ENCODE results near the gene ASPA.
A peak's percentile ranks its signal among the peaks of the same experiment; 100 is the strongest.

Gene ASPA

GRCh38 chr17:3547628-3548027, 71.8 kb downstream of the ASPA start:
- Histone ChIP-seq H3K9me3 (ENCODE audit: control insufficient read depth, insufficient read depth, low read depth, low read length) (no peaks in the 10 kb centered on the region), H3K27ac (ENCODE audit: extremely low read depth, low read depth, low read length) (no peak overlapping the region), H3K4me1 (ENCODE audit: control insufficient read depth, insufficient read depth, low read length) (no peaks in the 10 kb centered on the region), H3K36me3 (ENCODE audit: control insufficient read depth in 2 of 2, insufficient read depth in 1 of 2, low read length in 2 of 2) (no peaks in the 10 kb centered on the region), H3K4me3 (ENCODE audit: low read depth, low read length) (no peak overlapping the region)
- ChIA-PET CTCF (no interaction called here), POLR2A (no interaction called here)
- TF ChIP-seq ZNF37A (tag by site-specific recombination; IDR thresholded peaks at IDR 0.05) (no peak), ZNF23 (tag by site-specific recombination; IDR thresholded peaks at IDR 0.05; ENCODE audit: borderline replicate concordance) (no peak), ZBTB8A (tag by site-specific recombination; IDR thresholded peaks at IDR 0.05) (no peak), ZNF704 (tag by site-specific recombination; IDR thresholded peaks at IDR 0.05) (no peak), ZNF624 (tag by site-specific recombination; IDR thresholded peaks at IDR 0.05) (no peak), ZNF664 (tag by site-specific recombination; IDR thresholded peaks at IDR 0.05) (no peak), ZNF2 (tag by site-specific recombination; IDR thresholded peaks at IDR 0.05) (no peak), GLIS1 (tag by site-specific recombination; IDR thresholded peaks at IDR 0.05) (no peak), ZXDB (tag by site-specific recombination; IDR thresholded peaks at IDR 0.05) (no peak), ZNF335 (tag by site-specific recombination; conservative IDR thresholded peaks at IDR 0.05) (no peak), ZNF529 (tag by site-specific recombination; IDR thresholded peaks at IDR 0.05; ENCODE audit: insufficient replicate concordance) (no peak), ZNF843 (tag by site-specific recombination; IDR thresholded peaks at IDR 0.05) (no peak), HOXC10 (CRISPR knock-in tag; IDR thresholded peaks at IDR 0.05) (no peak), ZNF350 (tag by site-specific recombination; IDR thresholded peaks at IDR 0.05) (no peak), ZNF341 (tag by site-specific recombination; IDR thresholded peaks at IDR 0.05; ENCODE audit: low read depth) (no peak), ZNF175 (tag by site-specific recombination; IDR thresholded peaks at IDR 0.05) (no peak), ZNF184 (tag by site-specific recombination; IDR thresholded peaks at IDR 0.05) (no peak)
- TF ChIP-seq, protein P1, sequence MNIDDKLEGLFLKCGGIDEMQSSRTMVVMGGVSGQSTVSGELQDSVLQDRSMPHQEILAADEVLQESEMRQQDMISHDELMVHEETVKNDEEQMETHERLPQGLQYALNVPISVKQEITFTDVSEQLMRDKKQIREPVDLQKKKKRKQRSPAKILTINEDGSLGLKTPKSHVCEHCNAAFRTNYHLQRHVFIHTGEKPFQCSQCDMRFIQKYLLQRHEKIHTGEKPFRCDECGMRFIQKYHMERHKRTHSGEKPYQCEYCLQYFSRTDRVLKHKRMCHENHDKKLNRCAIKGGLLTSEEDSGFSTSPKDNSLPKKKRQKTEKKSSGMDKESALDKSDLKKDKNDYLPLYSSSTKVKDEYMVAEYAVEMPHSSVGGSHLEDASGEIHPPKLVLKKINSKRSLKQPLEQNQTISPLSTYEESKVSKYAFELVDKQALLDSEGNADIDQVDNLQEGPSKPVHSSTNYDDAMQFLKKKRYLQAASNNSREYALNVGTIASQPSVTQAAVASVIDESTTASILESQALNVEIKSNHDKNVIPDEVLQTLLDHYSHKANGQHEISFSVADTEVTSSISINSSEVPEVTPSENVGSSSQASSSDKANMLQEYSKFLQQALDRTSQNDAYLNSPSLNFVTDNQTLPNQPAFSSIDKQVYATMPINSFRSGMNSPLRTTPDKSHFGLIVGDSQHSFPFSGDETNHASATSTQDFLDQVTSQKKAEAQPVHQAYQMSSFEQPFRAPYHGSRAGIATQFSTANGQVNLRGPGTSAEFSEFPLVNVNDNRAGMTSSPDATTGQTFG (tag by site-specific recombination; IDR thresholded peaks at IDR 0.05; ENCODE audit: borderline replicate concordance), result no peak

DNA sequence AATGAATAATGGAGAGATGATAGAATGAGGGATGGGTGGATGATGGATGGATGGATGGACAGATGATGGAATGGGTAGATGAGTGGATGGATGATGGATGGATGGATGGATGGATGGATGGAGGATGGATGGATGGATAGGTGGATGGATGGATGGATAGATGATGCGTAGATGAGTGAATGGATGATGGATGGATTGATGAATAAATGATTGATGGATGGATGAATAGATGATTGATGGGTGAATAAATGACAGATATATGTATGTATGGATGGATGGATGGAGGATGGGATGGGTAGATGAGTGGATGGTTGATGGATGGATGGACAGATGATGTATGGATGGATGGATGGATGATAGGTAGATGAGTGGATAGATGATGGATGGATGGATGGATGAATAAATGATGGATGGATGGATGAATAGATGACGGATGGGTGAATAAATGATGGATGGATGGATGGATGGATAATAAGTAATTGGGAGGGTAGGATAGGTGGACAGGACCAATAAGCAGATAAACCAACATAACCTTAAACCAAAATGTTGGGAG, 73.9 kb downstream of the ASPA start:
- ChIA-PET POLR2A (no interaction called here), CTCF (interaction anchor here (1.0 kb wide), 1 partner anchor 13 kb away, joined by 3 read pairs; no protein-coding TSS in a partner anchor)
- no peak overlapping the region for H3K27ac ChIP-seq (ENCODE audit: extremely low read depth, low read depth, low read length)
- H3K4me3 ChIP-seq (ENCODE audit: low read depth, low read length), result no peak overlapping the region
- no peaks in the 10 kb centered on the region for H3K36me3 ChIP-seq (ENCODE audit: control insufficient read depth in 2 of 2, insufficient read depth in 1 of 2, low read length in 2 of 2)
- H3K4me1 ChIP-seq (ENCODE audit: control insufficient read depth, insufficient read depth, low read length), result no peaks in the 10 kb centered on the region
- H3K9me3 ChIP-seq (ENCODE audit: control insufficient read depth, insufficient read depth, low read depth, low read length), result no peaks in the 10 kb centered on the region
- TF ChIP-seq, protein P2, sequence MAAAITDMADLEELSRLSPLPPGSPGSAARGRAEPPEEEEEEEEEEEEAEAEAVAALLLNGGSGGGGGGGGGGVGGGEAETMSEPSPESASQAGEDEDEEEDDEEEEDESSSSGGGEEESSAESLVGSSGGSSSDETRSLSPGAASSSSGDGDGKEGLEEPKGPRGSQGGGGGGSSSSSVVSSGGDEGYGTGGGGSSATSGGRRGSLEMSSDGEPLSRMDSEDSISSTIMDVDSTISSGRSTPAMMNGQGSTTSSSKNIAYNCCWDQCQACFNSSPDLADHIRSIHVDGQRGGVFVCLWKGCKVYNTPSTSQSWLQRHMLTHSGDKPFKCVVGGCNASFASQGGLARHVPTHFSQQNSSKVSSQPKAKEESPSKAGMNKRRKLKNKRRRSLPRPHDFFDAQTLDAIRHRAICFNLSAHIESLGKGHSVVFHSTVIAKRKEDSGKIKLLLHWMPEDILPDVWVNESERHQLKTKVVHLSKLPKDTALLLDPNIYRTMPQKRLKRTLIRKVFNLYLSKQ (tag by site-specific recombination; IDR thresholded peaks at IDR 0.05; ENCODE audit: borderline replicate concordance), result no peak
- no peak for TF ChIP-seq ZNF623 (tag by site-specific recombination; IDR thresholded peaks at IDR 0.05)
- TF ChIP-seq ZNF76 (tag by site-specific recombination; IDR thresholded peaks at IDR 0.05; ENCODE audit: borderline replicate concordance, low read depth), result no peak
- no peak for TF ChIP-seq ZNF10 (tag by site-specific recombination; IDR thresholded peaks at IDR 0.05)
- no peak for TF ChIP-seq ZNF555 (tag by site-specific recombination; conservative IDR thresholded peaks at IDR 0.05)
- no peak for TF ChIP-seq ZNF433 (tag by site-specific recombination; IDR thresholded peaks at IDR 0.05; ENCODE audit: low read depth)
- peak; percentile 99 for TF ChIP-seq ZNF366 (tag by site-specific recombination; conservative IDR thresholded peaks at IDR 0.05)
- no peak for TF ChIP-seq ZNF274 (IDR thresholded peaks at IDR 0.05; ENCODE audit: low read length)
- TF ChIP-seq ZNF274 (tag by site-specific recombination; IDR thresholded peaks at IDR 0.05; ENCODE audit: borderline replicate concordance), result no peak
- no peak for TF ChIP-seq ZNF785 (tag by site-specific recombination; IDR thresholded peaks at IDR 0.05)
- TF ChIP-seq, protein P3, sequence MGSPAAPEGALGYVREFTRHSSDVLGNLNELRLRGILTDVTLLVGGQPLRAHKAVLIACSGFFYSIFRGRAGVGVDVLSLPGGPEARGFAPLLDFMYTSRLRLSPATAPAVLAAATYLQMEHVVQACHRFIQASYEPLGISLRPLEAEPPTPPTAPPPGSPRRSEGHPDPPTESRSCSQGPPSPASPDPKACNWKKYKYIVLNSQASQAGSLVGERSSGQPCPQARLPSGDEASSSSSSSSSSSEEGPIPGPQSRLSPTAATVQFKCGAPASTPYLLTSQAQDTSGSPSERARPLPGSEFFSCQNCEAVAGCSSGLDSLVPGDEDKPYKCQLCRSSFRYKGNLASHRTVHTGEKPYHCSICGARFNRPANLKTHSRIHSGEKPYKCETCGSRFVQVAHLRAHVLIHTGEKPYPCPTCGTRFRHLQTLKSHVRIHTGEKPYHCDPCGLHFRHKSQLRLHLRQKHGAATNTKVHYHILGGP (tag by site-specific recombination; IDR thresholded peaks at IDR 0.05), result no peak
- 0 out of 2 replicates have a peak, but pooled peaks have one; percentile 57 for TF ChIP-seq ZNF248 (tag by site-specific recombination; IDR thresholded peaks at IDR 0.05)
- no peak for TF ChIP-seq ZNF416 (tag by site-specific recombination; IDR thresholded peaks at IDR 0.05)
- TF ChIP-seq ZNF560 (tag by site-specific recombination; IDR thresholded peaks at IDR 0.05; ENCODE audit: borderline replicate concordance), result no peak
- no peak for TF ChIP-seq ZNF114 (tag by site-specific recombination; IDR thresholded peaks at IDR 0.05)
